Activated CD4-positive, CD25-positive, alpha-beta regulatory T cell treated with anti-CD3 and anti-CD28 coated beads, Interleukin-2, amount 50 U/mL, for 24 hours (primary cell): ENCODE measurements around the gene DDIT4.
"Not testable (repeated sequence)": the region's sequence is repeated elsewhere in the genome, so short reads cannot be mapped to it uniquely, and the experiment has no call there.

Experiments used
- ATAC-seq, 2 donors: fragments of 150-1000 bp; cut with Tn5 transposase; one replicate each; pipeline ENCODE4 v1.10.0; 2021; ENCODE audit warnings: mild to moderate bottlenecking in 1 of 2, moderate library complexity in 1 of 2

DDIT4 gene

DNA sequence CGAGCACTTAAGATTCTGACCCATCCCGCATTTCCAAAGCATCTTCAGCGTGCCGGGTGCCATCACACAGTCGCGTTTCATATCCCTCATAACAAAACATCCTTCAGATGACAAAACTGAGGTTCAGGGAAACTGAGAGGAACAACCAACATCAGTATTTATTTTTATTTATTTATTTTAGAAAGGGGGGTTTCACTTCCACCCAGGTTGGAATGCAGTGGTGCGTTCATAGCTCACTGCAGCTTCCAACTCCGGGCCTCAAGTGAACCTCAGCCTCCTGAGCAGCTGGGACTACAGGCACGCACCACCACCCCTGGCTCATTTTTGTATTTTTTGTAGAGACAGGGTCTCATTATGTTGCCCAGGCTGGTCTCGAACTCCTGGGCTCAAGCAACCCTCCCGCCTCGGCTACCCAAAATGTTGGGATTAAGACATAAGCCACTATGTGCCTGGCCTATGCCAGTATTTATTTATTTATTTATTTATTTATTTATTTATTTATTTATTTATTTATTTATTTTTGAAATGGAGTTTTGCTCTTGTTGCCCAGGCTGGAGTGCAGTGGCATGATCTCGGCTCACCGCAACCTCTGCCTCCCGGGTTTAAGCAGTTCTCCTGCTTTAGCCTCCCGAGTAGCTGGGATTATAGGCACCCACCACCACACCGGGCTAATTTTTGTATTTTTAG is 24.4 kb upstream of the DDIT4 start:
- ATAC-seq: not testable (repeated sequence)

DNA sequence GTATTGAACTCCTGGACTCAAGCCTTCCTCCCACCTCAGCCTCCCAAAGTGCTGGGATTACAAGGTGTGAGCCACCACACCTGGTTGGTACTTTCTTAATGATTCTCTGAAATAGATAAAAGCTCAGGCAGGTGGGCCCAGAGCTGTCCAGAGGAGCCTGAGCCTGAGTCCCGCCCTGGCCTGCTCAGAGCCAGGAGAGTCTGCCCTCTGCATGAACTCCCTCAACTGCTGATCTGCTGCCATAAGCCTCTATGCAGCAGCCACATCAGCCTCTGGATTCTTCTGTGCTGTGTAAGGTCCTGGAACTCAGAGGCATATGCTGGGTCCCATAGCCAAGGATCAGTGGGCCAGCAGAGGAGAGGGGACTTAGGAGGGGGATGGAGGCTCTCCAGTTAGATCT is 23.1 kb upstream of the DDIT4 start:
- no peak for ATAC-seq

DNA sequence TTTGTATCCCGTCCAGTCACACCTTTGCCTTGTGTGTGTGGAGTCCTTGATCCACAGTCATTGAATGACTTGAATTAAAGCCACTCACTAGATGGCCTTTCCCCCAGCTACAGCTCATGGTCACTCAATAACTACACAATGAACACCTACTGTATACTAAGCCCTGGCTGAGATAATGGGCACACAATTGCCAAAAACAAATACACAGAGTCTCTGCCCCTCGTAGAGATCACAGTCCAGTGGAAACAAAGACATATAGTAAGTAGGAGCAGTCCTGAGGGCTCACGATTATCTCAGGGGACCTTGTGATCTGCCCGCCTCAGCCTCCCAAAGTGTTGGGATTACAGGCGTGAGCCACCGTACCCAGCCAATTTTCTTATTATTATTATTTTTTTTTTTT is 22.1 kb upstream of the DDIT4 start:
- ATAC-seq: no peak

DNA sequence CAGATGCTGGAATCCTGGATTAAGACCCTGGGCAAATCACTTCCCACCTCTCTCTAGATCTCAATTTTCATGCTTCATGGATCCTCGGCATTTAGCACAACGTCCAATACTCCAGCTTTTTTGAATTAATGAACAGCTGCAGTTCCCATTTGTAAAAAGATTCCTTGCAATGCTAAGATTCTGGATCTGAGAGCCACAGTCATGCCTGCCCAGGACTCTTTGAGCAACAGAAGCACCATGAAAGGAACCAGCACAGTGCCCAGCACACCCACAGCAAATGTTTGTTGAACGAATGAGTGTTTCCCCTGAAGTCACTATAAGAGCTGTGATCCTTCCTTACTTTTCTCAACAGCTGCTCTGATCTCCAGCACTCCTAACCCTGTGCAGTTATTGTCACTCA is 20.8 kb upstream of the DDIT4 start:
- ATAC-seq: no peak

DNA sequence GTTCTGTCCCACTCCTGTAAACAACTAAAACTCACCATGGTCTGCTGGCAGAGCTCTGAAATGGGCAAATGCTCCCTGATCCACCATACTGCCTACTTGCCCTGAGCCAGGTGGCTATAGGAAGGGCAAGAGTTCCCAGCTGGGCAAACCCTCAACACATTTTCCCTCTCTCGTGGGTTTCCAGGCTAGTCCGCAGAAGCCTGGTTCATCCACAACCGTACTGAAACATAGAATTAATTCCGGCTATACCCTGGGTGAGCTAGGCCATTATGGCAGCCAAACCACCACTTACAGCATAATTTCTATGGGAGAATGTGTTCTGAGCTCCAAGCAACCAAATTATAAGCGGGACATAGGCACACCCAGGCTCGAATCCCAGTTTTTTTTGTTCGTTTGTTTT is 20.1 kb upstream of the DDIT4 start:
- no peak for ATAC-seq

DNA sequence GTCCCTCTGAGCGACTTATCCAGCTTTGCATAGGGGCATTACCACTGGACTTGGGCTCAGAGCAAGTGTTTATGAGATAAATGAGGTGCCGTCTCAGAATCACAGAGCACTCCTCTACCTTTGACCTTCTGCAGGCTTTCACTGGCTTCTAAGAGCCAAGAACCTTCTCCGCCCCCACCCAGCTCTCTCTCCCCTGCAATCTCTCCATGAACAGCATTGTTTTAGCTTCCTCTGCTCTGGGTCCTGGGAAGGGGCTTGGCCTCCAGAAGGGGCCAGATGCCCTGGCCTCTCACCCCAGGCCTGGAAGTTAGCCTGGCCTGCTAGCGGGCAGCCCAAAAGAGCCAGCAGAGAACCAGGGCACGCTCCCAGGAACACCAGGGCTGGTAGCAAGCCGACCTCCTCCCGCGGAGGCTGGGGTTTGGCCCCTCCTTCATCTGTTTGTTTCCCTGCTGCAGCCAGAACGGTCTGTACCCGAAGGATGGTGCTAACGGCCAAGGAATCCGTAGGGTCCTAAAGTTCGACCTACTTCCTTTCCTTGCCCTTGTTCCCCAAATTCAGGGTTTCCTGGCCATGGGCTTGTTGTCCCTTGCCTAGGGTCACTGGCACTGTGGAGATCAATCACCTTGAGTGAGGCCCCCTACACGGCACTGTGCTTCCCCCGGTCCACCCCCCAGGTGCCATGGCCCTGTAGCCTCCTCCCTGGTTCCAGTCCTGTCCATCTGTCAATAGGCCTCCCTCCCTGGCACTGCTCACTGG is 18.7 kb upstream of the DDIT4 start:
- peak in 1 of 2 donors; percentile 55 for ATAC-seq

DNA sequence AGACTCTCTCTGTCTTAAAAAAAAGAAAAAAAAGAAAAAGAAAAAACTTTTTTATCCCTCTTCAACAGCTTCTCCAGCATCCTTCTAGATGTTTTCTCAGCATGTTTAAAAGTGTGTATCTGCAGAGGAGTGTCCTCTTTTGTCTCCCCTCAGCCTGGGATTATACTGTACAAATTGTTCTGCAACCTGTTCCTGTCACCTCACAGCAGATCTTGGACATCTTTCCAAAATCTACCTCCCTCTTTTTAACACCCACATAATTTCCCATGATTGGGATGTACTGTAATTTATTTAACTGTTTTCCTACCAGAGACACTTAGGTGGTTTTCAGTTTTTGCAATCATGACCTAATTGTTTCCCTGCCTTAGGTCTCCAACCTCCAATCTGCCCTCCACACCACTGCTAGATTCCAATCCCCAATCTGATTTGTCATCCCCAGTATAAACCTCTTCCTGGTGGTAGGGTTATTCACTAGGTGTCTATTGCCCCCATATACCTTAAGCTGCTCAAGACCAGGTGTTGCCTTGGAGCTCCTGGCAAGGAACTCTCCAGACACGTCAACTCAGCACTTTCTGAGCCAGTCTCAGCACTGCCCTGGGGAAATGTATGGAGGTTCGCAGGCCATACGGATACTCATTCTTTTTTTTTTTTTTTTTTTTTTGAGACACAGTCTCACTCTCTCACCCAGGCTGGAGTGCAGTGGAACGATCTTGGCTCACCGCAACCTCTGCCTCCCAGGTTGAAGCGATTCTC is 17.6 kb upstream of the DDIT4 start:
- no peak for ATAC-seq

DNA sequence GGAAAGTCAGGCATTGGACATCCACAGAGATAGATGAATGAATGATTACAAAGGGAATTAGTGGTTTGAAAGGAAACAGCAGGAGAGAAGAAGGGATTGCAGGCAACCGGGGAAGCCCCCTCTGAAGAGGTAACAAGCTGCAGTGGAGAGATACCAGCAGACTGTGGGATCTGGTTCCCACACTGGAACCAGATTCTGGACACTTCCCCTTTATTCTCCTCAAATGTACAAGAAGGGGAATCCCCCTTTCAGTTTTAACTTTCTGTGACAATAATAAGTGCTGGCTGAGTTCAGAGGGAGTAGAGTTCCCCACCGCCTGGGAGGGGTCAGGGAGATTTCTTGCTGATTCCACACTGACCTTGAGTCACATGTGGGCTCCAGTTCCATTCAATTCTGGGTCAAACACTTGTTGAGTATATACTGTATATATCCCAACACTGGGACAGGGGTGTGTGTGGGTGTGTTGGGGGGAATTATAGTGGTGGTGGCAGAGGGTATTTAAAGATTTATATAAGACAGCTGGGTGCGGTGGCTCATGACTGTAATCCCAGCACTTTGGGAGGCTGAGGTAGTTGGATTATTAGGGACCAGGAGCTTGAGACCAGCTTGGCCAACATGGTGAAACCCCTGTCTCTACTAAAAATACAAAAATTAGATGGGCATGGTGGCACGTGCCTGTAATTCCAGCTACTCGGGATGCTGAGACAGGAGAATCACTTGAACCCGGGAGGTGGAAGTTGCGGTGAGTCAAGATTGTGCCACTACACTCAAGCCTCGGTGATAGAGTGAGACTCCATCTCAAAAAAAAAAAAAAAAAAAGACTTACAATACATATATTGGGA is 16.5 kb upstream of the DDIT4 start:
- no peak for ATAC-seq

DNA sequence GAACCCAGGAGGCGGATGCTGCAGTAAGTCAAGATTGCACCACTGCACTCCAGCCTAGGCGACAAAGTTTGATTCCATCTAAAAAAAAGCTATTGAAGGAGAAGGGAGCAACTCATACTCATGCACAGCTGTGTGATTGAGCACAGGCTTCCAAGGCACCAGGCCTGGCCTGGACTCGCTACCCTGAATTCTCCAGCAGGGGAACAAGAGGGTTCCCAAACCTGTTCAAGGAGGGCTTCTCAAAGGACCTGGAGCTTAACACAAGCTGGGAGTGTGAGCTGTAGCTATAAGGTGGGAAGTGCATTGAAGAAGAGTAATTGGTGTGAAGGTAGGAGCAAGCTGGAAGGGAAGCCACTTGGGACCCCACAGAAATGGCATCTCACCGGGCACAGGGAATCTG is 15.1 kb upstream of the DDIT4 start:
- no peak for ATAC-seq

DNA sequence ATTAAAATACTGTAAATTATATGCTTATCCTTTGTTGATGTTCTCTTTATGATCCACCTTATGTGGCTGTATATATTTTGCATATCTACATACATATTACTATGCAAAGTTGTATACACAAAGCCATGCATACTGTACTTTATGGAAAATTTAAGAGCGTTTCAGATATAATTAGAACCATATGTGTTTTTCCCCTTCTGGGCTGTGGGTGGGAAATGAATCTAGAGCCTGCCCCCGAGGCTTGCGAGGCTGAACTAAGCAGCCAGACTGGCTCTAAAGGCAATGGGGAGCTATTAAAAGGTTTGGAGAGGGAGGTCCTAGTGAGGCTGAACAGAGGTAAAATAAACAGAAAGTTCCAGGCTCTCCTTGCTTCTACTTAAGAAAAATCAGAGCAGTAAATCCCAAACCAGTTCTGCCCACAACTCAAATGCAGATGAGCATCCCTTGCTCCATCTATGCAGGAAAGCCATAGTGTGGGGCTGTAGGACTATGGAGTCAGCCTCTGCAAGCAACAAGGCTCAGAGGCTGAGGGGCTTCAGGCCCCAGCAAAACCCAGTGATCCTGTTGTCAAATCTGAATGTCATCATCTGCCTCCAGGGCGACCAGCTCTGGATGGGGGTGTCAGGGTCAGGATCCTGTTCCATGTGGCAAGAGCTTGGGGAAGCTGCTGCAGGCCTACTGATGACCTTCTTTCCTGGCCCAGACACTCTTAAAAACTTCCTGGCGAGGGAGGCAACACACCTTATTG is 14.1 kb upstream of the DDIT4 start:
- ATAC-seq: no peak

DNA sequence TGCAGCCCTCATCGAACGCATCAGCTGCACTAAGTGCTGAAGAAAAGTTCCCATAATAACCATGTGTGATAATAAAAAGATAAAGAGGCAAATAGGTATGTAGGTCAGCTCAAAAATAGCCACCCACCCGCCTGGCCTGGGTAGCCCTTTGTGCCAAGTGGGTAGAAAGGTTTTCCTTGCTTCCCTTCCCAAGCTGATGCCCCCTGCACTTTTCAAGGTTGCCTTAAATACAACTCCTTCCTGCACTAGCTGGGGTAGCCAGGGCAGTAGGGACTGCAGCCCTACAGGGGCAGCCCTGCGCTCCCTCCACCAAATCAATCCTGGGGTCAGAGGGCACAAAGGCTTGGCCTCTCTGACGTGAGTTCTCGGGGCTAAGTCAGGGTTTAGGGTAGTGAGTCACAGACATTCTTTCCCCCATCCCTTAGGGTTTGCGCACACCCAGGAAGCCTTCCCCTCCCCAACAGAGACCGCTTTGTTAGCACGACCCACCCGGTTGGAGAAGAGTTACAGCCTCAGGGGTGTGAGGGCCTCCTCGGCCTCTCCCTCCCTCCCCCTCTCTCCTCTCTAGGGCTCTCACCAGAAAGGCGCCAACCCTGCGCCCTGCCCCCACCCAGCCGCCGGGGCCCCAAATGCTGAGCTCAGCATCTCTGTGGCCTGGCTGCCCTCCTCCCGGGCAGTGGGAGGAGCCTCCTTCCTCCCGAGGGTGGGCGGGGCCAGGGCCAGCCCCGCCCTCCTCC is 13.3 kb upstream of the DDIT4 start:
- ATAC-seq: peak; percentile 60

DNA sequence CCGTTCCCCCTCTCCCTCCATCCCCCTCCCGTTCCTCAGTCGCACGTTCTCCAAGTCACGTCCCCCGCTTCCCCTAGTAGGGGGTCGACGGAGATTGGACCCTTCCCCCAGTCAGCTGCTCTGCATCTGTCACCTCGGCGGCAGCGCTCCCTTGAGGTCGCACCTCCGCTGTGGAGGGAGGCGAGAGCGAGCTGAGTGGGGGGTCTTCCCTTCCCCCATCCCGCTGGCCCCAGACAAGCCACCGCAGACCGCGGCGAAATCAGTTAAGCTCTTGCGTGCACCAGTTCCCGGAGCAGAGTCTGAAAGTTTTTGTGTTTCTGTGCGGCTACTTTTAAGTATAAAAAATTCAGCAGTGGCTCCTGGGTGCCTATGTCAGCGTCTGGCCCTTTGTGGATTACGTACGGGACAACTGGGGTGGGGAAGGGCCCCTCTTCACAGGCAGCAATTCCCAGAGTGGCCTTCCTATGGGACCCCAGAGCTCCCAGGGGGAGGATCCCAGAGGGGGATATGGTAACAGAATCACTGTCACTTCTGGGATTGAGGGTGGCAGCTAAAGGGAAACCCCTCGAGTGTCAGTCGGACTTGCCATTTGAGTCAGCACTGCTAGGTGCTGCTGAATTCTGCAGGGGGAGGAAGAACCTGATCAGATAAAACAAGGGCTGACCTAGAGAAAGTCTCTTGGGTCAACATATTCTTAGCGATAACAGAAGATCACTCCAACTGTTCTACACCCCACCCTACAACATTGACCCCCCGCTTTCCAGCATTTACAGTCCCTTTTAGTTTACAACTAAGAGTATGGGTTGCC is 12.5 kb upstream of the DDIT4 start:
- ATAC-seq: peak; percentile 70 to 73

DNA sequence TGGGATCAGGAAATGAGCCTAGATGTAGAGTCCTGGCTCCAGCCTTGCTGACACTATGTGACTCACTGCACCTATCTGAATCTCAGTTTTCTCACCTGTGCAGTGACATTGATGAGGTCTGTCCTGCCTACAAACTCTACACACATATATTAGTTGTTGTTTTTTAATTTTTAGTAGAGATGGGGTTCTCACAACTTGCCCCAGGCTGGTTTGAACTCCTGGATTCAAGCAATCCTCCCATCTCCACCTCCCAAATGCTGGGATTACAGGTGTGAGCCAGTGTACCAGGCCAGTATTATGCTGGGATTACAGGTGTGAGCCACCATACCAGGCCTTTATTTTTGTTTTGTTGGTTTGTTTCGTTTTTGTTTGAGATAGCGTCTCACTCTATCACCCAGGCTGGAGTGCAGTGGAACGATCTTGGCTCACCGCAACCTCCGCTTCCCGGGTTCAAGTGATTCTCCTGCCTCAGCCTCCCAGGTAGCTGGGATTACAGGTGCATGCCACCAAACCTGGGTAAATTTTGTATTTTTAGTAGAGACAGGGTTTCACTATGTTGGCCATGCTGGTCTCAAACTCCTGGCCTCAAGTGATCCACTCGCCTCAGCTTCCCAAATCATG is 11.8 kb upstream of the DDIT4 start:
- ATAC-seq: peak; percentile 70 to 71

DNA sequence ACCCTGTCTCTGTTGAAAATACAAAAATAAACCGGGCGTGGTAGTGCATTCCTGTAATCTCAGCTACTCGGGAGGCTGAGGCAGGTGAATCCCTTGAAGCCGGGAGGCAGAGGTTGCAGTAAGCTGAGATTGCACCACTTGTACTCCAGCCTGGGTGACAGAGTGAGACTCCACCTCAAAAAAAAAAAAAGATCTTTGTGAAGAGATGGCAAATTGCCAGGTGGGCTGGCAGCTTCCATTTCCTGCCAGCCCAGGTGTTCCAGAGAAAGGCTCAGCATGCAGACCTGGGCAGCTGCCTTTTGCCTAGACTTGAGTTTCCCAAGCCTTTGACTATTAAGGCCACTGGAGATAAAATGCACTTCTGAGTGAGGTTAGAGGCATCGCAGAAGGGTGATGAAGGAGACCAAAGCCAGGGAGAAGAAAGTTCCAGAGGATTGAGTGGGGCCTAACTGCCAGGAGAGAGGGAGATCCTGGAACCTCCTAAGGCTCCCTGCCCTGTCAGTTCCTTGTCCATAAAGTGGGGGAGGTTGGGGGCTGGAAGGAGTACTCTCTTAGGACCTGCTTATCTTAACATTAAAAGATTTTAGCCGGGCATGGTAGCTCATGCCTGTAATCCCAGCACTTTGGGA is 10.0 kb upstream of the DDIT4 start:
- no peak for ATAC-seq

DNA sequence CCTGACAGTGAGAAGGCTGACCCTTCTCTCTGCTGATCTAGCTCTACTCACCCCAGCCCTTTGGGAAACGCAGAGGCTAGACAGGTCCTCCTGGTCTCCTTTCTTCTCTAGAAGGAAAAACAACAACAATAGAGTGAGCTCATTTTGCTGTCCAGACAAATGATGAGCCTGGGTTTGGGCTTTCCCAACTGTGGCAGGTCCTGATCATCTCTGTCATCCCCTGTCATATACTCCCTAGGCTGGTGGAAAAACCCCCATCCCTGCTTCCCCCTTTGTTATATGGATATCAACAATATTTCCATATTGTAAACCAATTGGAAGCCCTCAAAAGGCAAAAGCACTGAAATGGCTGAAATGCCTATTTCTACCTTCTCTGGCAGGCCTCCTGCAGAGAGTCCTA is 9.2 kb upstream of the DDIT4 start:
- no peak for ATAC-seq

DNA sequence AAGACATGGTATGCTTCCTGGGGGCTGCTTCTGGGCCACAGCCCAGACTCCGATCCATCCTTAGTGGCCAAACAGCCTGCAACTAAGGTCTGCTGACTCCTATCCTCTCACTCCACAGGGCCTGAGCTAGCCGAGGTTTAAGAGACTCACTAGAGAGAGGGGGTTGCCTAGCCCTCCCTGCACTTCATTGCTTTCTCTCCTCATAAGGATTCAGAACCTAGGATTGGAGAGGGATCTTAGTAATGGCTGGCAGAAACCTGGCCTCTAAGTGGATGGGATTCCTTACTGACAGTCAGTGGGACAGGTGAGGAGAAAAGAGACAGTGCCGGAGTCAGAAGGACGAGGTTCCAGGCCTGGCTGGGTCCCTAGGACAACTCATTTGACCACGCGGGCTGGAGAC is 8.2 kb upstream of the DDIT4 start:
- no peak for ATAC-seq

DNA sequence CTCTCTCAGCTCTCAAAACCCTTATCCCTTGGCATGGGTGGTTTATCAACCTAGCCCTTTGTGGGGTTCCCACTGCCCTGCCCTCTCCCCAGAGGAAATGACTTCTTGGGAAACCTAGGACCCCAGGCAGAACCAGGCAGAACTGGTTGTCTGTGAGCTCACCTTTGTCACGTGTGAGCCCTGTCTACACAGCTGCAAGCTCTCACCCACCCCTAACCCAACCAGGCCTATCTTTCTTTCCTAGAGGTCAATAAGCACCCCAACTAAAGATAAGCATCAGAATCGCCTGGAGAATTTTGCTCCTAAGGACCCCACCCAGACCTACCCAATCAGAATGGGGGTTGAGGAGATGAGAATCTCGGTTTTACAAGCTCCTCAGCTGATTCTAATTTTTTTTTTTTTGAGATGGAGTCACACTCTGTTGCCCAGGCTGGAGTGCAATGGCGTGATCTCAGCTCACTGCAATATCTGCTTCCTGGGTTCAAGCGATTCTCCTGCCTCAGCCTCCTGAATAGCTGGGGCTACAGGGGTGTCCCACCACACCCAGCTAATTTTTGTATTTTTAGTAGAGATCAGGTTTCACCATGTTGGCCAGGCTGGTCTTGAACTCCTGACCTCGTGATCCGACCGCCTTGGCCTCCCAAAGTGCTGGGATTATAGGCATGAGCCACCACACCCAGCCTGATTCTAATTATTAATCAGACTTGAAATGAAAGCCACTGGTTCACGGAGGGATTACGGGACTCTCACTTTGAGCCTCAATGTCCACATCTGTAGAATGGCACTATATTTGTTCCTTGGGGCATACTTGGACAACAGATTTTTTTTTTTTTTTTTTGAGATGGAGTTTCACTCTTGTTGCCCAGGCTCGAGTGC is 7.5 kb upstream of the DDIT4 start:
- ATAC-seq: no peak

DNA sequence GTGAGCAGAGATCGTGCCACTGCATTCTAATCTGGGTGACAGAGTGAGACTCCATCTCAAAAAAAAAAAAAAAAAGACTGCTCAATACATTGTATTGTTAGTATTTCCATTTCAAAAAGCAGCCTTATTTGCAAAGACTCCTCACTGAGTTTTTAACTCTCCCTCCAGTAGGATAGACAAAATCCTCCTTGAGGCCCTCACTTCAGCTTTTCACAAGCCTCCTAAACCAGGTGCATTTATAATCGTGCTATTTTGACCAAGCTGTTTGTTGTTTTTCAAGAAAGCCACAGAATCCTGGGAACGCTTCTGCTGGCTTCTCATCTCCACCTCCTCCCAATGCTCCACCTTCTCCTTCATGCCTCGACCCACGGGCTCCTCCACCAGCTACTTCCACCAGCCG is 6.3 kb upstream of the DDIT4 start:
- ATAC-seq: no peak
